Caco-2 (cell line): ENCODE results near the gene SPPL3. TPM values are rescaled to one million over a fixed set of nuclear protein-coding genes. Genes with fewer than 3 reads are reported as not detected.

Experiments used
- BruUV-seq: library from RNA; stranded (reverse); fragments of 400-500 nt; replicated peaks from 2 replicates; lab custom pipeline; 2021; lab: Mats Ljungman, UMichigan
- CTCF ChIA-PET: fragments of 300-600 bp; sonication (Branson Sonifier 250); formaldehyde crosslinking; loops from one replicate; lab custom pipeline; 2022; ENCODE audit warnings: antibody characterized with exemption; lab: Charles Lee
- POLR2A ChIA-PET: fragments of 300-600 bp; sonication (Branson Sonifier 250); formaldehyde crosslinking; loops from one replicate; lab custom pipeline; 2022; ENCODE audit warnings: antibody characterized with exemption; lab: Charles Lee
- DNase-seq, 2 experiments: peaks; one replicate each; pipeline versions ENCODE4 v3.0.0 to v3.0.0-alpha.2; 2020 to 2022
- H3K27me3 ChIP-seq: replicated peaks from 2 replicates; pipeline ENCODE4 v1.6.0; 2011; ENCODE audit warnings: low read length; ENCODE audit not compliant: control insufficient read depth, insufficient read depth
- H3K36me3 ChIP-seq: 2 replicates; pipeline ENCODE4 v1.5.1; 2011; ENCODE audit warnings: low read length; ENCODE audit not compliant: control insufficient read depth, insufficient read depth
- H3K4me1 ChIP-seq: fragments of 250-450 bp; sonication (Bioruptor Pico); 2 replicates; pipeline ENCODE4 v1.5.1; 2020; ENCODE audit warnings: mild to moderate bottlenecking
- H3K4me3 ChIP-seq: 2 replicates; pipeline ENCODE4 v1.5.1; 2011; ENCODE audit warnings: low read depth, mild to moderate bottlenecking, control low read depth, low read length
- H3K9me3 ChIP-seq: fragments of 250-450 bp; sonication (Bioruptor Pico); 2 replicates; pipeline ENCODE4 v1.5.1; 2020; ENCODE audit warnings: mild to moderate bottlenecking, moderate library complexity
- H3K27ac Mint-ChIP-seq: one replicate; pipeline ENCODE4 v1.8.0; 2022; ENCODE audit warnings: mixed read lengths; ENCODE audit not compliant: unreplicated experiment
- H3K27me3 Mint-ChIP-seq: one replicate; pipeline ENCODE4 v1.8.0; 2022; ENCODE audit warnings: mixed read lengths; ENCODE audit not compliant: insufficient read depth, unreplicated experiment
- H3K36me3 Mint-ChIP-seq: one replicate; pipeline ENCODE4 v1.8.0; 2022; ENCODE audit warnings: mild to moderate bottlenecking, mixed read lengths; ENCODE audit not compliant: insufficient read depth, unreplicated experiment
- H3K4me1 Mint-ChIP-seq: one replicate; pipeline ENCODE4 v1.8.0; 2022; ENCODE audit warnings: low read depth, mixed read lengths; ENCODE audit not compliant: unreplicated experiment
- H3K4me3 Mint-ChIP-seq: one replicate; pipeline ENCODE4 v1.8.0; 2022; ENCODE audit warnings: mild to moderate bottlenecking, moderate library complexity, mixed read lengths; ENCODE audit not compliant: unreplicated experiment
- H3K9me3 Mint-ChIP-seq: one replicate; pipeline ENCODE4 v1.8.0; 2022; ENCODE audit warnings: mixed read lengths; ENCODE audit not compliant: unreplicated experiment
- intact Hi-C: fragments of 100-400 bp; cut with micrococcal nuclease; formaldehyde crosslinking; loops from one replicate; pipeline ENCODE4 v1.10.0; 2022; ENCODE audit not compliant: unreplicated experiment
- total RNA-seq: library from RNA; stranded (reverse); gene quantifications from 2 replicates; pipeline ENCODE4 v1.2.3, GENCODE V29; 2022
- TF ChIP-seq, protein P1 (sequence below), 2 experiments: fragments of 200-600 bp in 1 of 2; IDR thresholded peaks; 1 replicate in 1 of 2; 2 replicates in 1 of 2; pipeline versions ENCODE4 v1.5.1 to v1.8.0; 2011 to 2022; ENCODE audit warnings: antibody characterized with exemption in 1 of 2, control low read depth in 1 of 2, inconsistent platforms in 1 of 2, low read depth in 1 of 2, low read length in 1 of 2, mild to moderate bottlenecking in 1 of 2, moderate library complexity in 1 of 2; ENCODE audit not compliant: insufficient read depth in 1 of 2, severe bottlenecking in 1 of 2, unreplicated experiment in 1 of 2

SPPL3 gene
- total RNA-seq, 1 experiment from 2014 or later = 63.4 TPM

- no peaks in the 10 kb centered on the region for H3K27me3 ChIP-seq
Measured at GRCh38 chr12:120744922-120745493, 159.2 kb downstream of the SPPL3 start.

DNA sequence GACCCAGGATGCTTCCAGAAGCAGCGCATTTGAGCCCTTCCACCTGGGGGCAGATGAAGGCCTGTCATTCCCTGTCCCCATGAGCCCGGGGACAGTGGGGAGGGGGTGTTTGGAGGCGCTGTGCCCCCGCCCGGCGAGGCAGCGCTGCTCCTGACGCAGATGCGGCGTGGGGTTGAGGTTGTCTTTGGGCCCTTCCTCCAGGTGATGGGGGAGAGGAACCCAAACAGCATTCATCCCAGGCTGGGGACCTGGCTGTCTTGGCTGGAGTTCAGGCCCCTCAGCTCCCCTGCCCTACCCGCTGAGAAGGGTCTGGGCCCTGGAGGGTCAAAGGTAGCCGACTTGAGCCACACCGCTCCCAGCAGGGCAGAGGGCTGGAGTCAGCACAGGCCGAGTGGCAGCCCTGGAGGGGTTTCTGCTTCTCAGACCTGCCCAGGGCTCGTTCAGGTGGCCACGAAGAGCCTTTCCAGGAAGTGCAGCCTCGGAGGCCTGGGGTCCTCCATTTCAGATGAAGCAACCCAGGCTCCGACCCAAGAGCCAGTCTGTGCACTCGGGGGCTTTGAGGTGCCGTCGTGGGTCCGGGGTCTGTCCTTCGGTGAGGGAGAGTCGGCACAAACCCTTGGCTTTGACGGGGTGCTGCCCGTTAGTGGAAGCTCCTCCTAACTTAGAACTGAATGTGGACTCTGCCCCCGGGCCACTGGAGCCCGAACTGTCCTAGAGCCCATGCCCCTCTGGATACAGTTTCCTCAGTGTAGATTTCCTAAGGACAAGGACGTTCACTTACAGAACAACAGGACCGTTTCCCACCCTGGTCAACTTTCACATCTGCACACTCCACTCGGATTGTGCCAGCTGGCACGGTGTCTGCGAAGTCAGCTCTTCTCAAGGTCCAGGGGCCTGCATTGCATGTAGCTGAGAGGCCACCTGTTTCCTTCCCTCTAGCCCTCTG is 162.4 kb downstream of the SPPL3 start:
- ChIA-PET CTCF (no interaction called here), POLR2A (no interaction called here)
- H3K4me3 Mint-ChIP-seq = no peak overlapping the region
- TF ChIP-seq, protein P1, sequence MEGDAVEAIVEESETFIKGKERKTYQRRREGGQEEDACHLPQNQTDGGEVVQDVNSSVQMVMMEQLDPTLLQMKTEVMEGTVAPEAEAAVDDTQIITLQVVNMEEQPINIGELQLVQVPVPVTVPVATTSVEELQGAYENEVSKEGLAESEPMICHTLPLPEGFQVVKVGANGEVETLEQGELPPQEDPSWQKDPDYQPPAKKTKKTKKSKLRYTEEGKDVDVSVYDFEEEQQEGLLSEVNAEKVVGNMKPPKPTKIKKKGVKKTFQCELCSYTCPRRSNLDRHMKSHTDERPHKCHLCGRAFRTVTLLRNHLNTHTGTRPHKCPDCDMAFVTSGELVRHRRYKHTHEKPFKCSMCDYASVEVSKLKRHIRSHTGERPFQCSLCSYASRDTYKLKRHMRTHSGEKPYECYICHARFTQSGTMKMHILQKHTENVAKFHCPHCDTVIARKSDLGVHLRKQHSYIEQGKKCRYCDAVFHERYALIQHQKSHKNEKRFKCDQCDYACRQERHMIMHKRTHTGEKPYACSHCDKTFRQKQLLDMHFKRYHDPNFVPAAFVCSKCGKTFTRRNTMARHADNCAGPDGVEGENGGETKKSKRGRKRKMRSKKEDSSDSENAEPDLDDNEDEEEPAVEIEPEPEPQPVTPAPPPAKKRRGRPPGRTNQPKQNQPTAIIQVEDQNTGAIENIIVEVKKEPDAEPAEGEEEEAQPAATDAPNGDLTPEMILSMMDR (IDR thresholded peaks at IDR 0.05; ENCODE audit: insufficient read depth in 1 of 2, low read depth in 1 of 2, low read length in 1 of 2, severe bottlenecking in 1 of 2, unreplicated experiment in 1 of 2) = no peak
- H3K36me3 ChIP-seq = no peaks in the 10 kb centered on the region
- intact Hi-C loops = no loop called here
- no peak overlapping the region for H3K4me3 ChIP-seq
- H3K4me1 Mint-ChIP-seq = no peaks in the 10 kb centered on the region
- no peak overlapping the region for H3K27ac Mint-ChIP-seq
- no peaks in the 10 kb centered on the region for H3K9me3 ChIP-seq
- no peaks in the 10 kb centered on the region for H3K27me3 ChIP-seq
- H3K27me3 Mint-ChIP-seq = no peaks in the 10 kb centered on the region
- no TSS peak for BruUV-seq
- no peaks in the 10 kb centered on the region for H3K9me3 Mint-ChIP-seq
- no peaks in the 10 kb centered on the region for H3K36me3 Mint-ChIP-seq
- no peaks in the 10 kb centered on the region for H3K4me1 ChIP-seq
- DNase-seq = no peak

More at GRCh38 chr12:120744922-120745493, 159.2 kb downstream of the SPPL3 start:
- no peaks in the 10 kb centered on the region for H3K36me3 ChIP-seq
- no peaks in the 10 kb centered on the region for H3K4me1 ChIP-seq
- no peak for DNase-seq
- TF ChIP-seq, protein P1 (IDR thresholded peaks at IDR 0.05; ENCODE audit: insufficient read depth in 1 of 2, low read depth in 1 of 2, low read length in 1 of 2, severe bottlenecking in 1 of 2, unreplicated experiment in 1 of 2) = no peak
- Mint-ChIP-seq H3K36me3 (no peaks in the 10 kb centered on the region), H3K9me3 (no peaks in the 10 kb centered on the region), H3K4me1 (no peaks in the 10 kb centered on the region), H3K27me3 (no peaks in the 10 kb centered on the region), H3K27ac (no peak overlapping the region), H3K4me3 (no peak overlapping the region)
- H3K4me3 ChIP-seq = no peak overlapping the region
- ChIA-PET POLR2A (interaction anchor here (0.6 kb wide), 2 partner anchors 9 to 608 kb away, joined by 3 read pairs; no protein-coding TSS in a partner anchor), CTCF (no interaction called here)
- no TSS peak for BruUV-seq
- intact Hi-C loops = no loop called here
- no peaks in the 10 kb centered on the region for H3K9me3 ChIP-seq

DNA sequence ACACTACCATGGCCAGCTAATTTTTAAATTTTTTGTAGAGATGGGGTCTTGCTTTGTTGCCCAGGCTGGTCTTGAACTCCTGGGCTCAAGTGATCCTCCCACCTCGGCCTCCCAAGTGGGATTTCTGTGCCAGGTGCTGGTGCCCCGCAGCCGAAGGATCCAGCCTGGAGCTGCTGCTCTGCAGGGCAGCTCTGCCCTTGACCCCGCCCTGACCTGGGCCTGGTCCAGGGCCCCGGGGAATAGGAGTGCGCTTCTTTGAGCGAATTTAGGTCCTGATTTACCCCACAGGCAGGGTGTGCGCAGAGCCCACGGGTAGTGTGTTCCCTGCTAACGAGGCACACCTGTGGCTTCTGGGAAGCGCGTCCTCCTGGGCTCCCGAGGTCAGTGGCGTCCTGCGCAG is 163.3 kb downstream of the SPPL3 start:
- no peaks in the 10 kb centered on the region for H3K9me3 ChIP-seq
- Mint-ChIP-seq H3K27ac (no peak overlapping the region), H3K27me3 (no peaks in the 10 kb centered on the region), H3K4me3 (no peak overlapping the region), H3K36me3 (peaks cover 6% of the 10 kb centered on the region), H3K4me1 (no peaks in the 10 kb centered on the region), H3K9me3 (no peaks in the 10 kb centered on the region)
- TF ChIP-seq, protein P1 (IDR thresholded peaks at IDR 0.05; ENCODE audit: insufficient read depth in 1 of 2, low read depth in 1 of 2, low read length in 1 of 2, severe bottlenecking in 1 of 2, unreplicated experiment in 1 of 2) = no peak
- CTCF ChIA-PET = no interaction called here
- no peak overlapping the region for H3K4me3 ChIP-seq
- POLR2A ChIA-PET = interaction anchor here (0.6 kb wide), 1 partner anchor 35 kb away, joined by 3 read pairs; no protein-coding TSS in a partner anchor
- no peaks in the 10 kb centered on the region for H3K27me3 ChIP-seq
- H3K4me1 ChIP-seq = no peaks in the 10 kb centered on the region
- intact Hi-C loops = no loop called here
- no peak for DNase-seq
- no TSS peak for BruUV-seq
- H3K36me3 ChIP-seq = no peaks in the 10 kb centered on the region
